ENCODE measurements around the gene PDE4B. TPM values are rescaled to one million over a fixed set of nuclear protein-coding genes. Genes with fewer than 3 reads are reported as not detected.

PDE4B gene
- total RNA-seq, 1 experiment from 2014 or later, result 3.3 TPM

- BruUV-seq (replicated peaks), result no TSS peak
- Mint-ChIP-seq H3K9me3 (ENCODE audit: unreplicated experiment) (no peaks in the 10 kb centered on the region), H3K36me3 (ENCODE audit: insufficient read depth, unreplicated experiment) (no peaks in the 10 kb centered on the region), H3K27me3 (ENCODE audit: insufficient read depth, unreplicated experiment) (peaks cover 19% of the 10 kb centered on the region), H3K27ac (ENCODE audit: low read depth, unreplicated experiment) (no peak overlapping the region), H3K4me1 (ENCODE audit: insufficient read depth, unreplicated experiment) (no peaks in the 10 kb centered on the region), H3K4me3 (ENCODE audit: unreplicated experiment) (no peak overlapping the region)
- POLR2A ChIA-PET, result no interaction called here
- intact Hi-C loops (cut with micrococcal nuclease), result no loop called here
- CTCF ChIA-PET, result interaction anchor here (0.7 to 1.5 kb wide), 4 partner anchors 10 to 497 kb away, joined by 3 to 6 read pairs (median 4); no protein-coding TSS in a partner anchor
- DNase-seq (ENCODE audit: unreplicated experiment), result no peak
- TF ChIP-seq CTCF (IDR thresholded peaks at IDR 0.05; ENCODE audit: unreplicated experiment), result no peak
Observed at GRCh38 chr1:65949230-65949626, 156.5 kb downstream of the PDE4B start.

GRCh38 chr1:65949933-65950332, 157.2 kb downstream of the PDE4B start:
- Mint-ChIP-seq H3K27ac (ENCODE audit: low read depth, unreplicated experiment) (no peak overlapping the region), H3K9me3 (ENCODE audit: unreplicated experiment) (no peaks in the 10 kb centered on the region), H3K27me3 (ENCODE audit: insufficient read depth, unreplicated experiment) (peaks cover 19% of the 10 kb centered on the region), H3K4me1 (ENCODE audit: insufficient read depth, unreplicated experiment) (no peaks in the 10 kb centered on the region), H3K36me3 (ENCODE audit: insufficient read depth, unreplicated experiment) (no peaks in the 10 kb centered on the region), H3K4me3 (ENCODE audit: unreplicated experiment) (no peak overlapping the region)
- CTCF ChIA-PET, result interaction anchor here (0.5 to 1.5 kb wide), 5 partner anchors 302 to 792 kb away, joined by 3 to 6 read pairs (median 3); no protein-coding TSS in a partner anchor
- TF ChIP-seq CTCF (IDR thresholded peaks at IDR 0.05; ENCODE audit: unreplicated experiment), result no peak
- intact Hi-C loops (cut with micrococcal nuclease), result loop anchor here (10.0 kb wide), 1 partner anchor 555 kb away; no protein-coding TSS in a partner anchor
- no TSS peak for BruUV-seq (replicated peaks)
- POLR2A ChIA-PET, result no interaction called here
- DNase-seq (ENCODE audit: unreplicated experiment), result no peak

- Mint-ChIP-seq H3K36me3 (ENCODE audit: insufficient read depth, unreplicated experiment) (no peaks in the 10 kb centered on the region), H3K27me3 (ENCODE audit: insufficient read depth, unreplicated experiment) (peaks cover 19% of the 10 kb centered on the region), H3K27ac (ENCODE audit: low read depth, unreplicated experiment) (no peak overlapping the region), H3K4me1 (ENCODE audit: insufficient read depth, unreplicated experiment) (no peaks in the 10 kb centered on the region), H3K9me3 (ENCODE audit: unreplicated experiment) (no peaks in the 10 kb centered on the region), H3K4me3 (ENCODE audit: unreplicated experiment) (no peak overlapping the region)
- POLR2A ChIA-PET, result no interaction called here
- CTCF ChIA-PET, result interaction anchor here (0.6 to 3.2 kb wide), 4 partner anchors 123 to 501 kb away, joined by 3 to 38 read pairs (median 4); no protein-coding TSS in a partner anchor
- TF ChIP-seq CTCF (IDR thresholded peaks at IDR 0.05; ENCODE audit: unreplicated experiment), result no peak
- intact Hi-C loops (cut with micrococcal nuclease), result loop anchor here (10.0 kb wide), 1 partner anchor 552 kb away; no protein-coding TSS in a partner anchor
- no TSS peak for BruUV-seq (replicated peaks)
- DNase-seq (ENCODE audit: unreplicated experiment), result no peak
Observed at GRCh38 chr1:65952696-65953095, 160.0 kb downstream of the PDE4B start.

GRCh38 chr1:65953170-65953569, 160.5 kb downstream of the PDE4B start:
- no peak for TF ChIP-seq CTCF (IDR thresholded peaks at IDR 0.05; ENCODE audit: unreplicated experiment)
- H3K36me3 Mint-ChIP-seq (ENCODE audit: insufficient read depth, unreplicated experiment), result no peaks in the 10 kb centered on the region
- H3K4me1 Mint-ChIP-seq (ENCODE audit: insufficient read depth, unreplicated experiment), result no peaks in the 10 kb centered on the region
- ChIA-PET POLR2A (no interaction called here), CTCF (interaction anchor here (0.5 to 3.2 kb wide), 3 partner anchors 157 to 500 kb away, joined by 3 to 38 read pairs (median 3); no protein-coding TSS in a partner anchor)
- intact Hi-C loops (cut with micrococcal nuclease), result loop anchor here (10.0 kb wide), 1 partner anchor 552 kb away; no protein-coding TSS in a partner anchor
- peaks cover 19% of the 10 kb centered on the region for H3K27me3 Mint-ChIP-seq (ENCODE audit: insufficient read depth, unreplicated experiment)
- H3K9me3 Mint-ChIP-seq (ENCODE audit: unreplicated experiment), result no peaks in the 10 kb centered on the region
- BruUV-seq (replicated peaks), result no TSS peak
- no peak overlapping the region for H3K4me3 Mint-ChIP-seq (ENCODE audit: unreplicated experiment)
- H3K27ac Mint-ChIP-seq (ENCODE audit: low read depth, unreplicated experiment), result no peak overlapping the region
- no peak for DNase-seq (ENCODE audit: unreplicated experiment)

Data from MCF 10A (cell line).